Retinal pigment epithelial cell (primary cell): Measurements from ENCODE around the gene RSAD1.
"Not testable (repeated sequence)": the region's sequence is repeated elsewhere in the genome, so short reads cannot be mapped to it uniquely, and the experiment has no call there.

Source experiments
- DNase-seq: peaks from one replicate; pipeline ENCODE4 v3.0.0-alpha.2; 2010; ENCODE audit warnings: low read depth
- H3K4me3 ChIP-seq: 2 replicates; pipeline ENCODE4 v1.5.1; 2011; ENCODE audit warnings: mild to moderate bottlenecking, low read length, control low read depth, moderate library complexity
- TF ChIP-seq, protein P1 (sequence below): conservative IDR thresholded peaks from 2 replicates; pipeline ENCODE4 v1.5.1; 2011; ENCODE audit warnings: low read depth, low read length, control low read depth, inconsistent platforms

RSAD1 gene

DNA sequence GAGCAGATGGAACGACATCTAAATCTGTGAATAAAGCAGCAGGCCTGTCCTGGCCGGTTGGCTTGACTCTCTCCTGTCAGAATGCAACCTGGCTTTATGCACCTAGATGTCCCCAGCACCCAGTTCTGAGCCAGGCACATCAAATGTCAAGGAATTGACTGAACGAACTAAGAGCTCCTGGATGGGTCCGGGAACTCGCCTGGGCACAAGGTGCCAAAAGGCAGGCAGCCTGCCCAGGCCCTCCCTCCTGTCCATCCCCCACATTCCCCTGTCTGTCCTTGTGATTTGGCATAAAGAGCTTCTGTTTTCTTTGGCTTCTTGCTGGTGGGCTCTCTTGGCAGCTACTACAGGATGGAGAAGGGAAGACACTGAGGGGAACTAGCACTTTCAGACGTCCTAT is 4.1 kb upstream of the RSAD1 start:
- no peak overlapping the region for H3K4me3 ChIP-seq
- no peak for DNase-seq
- TF ChIP-seq, protein P1, sequence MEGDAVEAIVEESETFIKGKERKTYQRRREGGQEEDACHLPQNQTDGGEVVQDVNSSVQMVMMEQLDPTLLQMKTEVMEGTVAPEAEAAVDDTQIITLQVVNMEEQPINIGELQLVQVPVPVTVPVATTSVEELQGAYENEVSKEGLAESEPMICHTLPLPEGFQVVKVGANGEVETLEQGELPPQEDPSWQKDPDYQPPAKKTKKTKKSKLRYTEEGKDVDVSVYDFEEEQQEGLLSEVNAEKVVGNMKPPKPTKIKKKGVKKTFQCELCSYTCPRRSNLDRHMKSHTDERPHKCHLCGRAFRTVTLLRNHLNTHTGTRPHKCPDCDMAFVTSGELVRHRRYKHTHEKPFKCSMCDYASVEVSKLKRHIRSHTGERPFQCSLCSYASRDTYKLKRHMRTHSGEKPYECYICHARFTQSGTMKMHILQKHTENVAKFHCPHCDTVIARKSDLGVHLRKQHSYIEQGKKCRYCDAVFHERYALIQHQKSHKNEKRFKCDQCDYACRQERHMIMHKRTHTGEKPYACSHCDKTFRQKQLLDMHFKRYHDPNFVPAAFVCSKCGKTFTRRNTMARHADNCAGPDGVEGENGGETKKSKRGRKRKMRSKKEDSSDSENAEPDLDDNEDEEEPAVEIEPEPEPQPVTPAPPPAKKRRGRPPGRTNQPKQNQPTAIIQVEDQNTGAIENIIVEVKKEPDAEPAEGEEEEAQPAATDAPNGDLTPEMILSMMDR: no peak

DNA sequence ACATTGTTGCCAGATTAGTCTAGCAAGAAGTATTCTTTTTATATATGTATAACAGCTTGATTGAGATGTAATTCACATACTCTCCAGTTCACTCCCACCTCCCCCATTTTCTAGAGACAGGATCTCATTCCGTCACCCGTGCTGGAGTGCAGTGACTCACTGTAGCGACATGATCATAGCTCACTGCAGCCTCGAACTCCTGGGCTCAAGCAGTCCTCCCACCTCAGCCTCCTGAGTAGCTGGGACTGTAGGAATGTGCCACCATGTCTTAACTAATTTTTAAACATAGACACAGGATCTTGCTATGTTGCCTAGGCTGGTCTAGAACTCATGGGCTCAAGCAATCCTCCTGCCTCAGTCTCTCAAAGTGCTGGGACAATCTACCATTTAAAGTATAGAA is 3.3 kb upstream of the RSAD1 start:
- H3K4me3 ChIP-seq: no peak overlapping the region
- TF ChIP-seq, protein P1: no peak
- DNase-seq: no peak

DNA sequence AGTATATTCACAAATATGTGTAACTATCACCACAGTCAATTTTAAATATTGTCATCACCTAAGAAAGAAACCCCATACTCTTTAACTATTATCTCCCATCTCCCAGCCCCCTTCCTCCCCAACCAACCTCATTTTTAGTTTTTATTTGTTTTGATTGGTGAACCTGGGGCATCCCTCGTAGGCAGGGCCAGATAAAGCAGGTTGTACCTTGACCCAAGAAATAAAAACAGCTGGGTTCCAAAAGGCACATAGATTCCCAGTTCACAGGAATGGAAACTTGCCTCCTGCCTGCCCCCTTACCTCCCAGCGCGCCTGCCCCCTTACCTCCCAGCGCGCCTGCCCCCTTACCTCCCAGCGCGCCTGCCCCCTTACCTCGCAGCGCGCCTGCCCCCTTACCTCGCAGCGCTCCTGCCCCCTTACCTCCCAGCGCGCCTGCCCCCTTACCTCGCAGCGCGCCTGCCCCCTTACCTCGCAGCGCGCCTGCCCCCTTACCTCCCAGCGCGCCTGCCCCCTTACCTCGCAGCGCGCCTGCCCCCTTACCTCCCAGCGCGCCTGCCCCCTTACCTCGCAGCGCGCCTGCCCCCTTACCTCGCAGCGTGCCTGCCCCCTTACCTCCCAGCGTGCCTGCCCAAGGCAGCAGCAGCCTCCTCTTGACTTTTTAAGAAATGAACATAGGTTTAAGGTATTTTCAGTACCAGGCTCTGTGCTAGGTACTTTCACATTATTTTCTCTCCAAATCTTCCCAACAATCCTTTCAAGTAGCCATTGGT is 2.7 kb upstream of the RSAD1 start:
- not testable (repeated sequence) for DNase-seq, H3K4me3 ChIP-seq

DNA sequence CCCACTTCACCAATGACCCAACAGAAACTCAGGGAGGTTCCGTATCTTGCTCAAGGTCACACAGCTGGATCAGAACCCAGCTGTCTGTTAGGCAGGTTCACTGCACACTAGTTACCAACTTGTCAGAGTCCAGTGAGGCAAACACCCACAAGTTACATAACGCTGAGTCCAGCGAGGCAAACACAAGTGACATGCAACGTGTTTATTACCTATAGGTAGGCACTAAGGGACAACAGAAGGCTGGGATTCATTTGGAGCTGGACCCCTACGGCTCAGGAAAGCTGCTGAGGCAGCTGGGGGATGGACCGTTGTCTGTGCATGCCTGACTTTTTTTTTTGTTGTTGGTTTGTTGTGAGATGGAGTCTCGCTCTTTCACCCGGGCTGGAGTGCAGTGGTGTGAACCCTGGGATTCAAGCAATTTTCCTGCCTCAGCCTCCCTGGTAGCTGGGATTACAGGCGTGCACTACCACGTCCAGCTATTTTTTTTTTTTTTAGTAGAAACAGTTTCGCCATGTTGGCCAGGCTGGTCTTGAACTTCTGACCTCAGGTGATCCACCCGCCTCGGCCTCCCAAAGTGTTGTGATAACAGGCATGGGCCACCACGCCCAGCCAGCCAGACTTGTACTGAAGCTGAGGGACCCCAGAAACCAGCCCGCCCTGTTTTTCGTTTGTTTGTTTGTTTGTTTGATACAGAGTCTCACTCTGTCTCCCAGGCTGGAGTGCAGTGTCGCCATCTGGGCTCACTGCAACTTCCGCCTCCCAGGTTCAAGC is 1.9 kb upstream of the RSAD1 start:
- DNase-seq: no peak

DNA sequence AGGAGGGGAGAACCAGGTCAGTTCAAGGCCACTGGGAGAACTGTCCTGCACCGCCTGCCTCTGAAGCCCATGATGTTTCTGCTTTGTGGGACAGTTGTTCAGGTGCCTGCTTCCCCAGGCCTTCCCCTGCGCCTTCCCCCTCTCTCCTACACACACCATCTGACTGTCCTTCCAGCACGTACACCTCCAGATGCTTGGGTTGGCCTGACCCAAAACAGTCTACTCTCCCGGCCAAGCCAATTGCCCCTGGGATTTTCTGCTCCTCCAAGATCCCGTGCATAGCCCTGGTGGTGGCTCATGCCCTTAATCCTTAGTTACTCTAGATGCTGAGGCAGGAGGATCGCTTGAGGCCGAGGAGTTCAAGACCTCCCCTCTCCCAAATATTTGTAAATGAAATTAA is 684 bp upstream of the RSAD1 start:
- TF ChIP-seq, protein P1: no peak
- DNase-seq: no peak
- peak overlapping the region; percentile 86 for H3K4me3 ChIP-seq

More for the DNA sequence above, 1.9 kb upstream of the RSAD1 start:
- TF ChIP-seq, protein P1: no peak
- no peak overlapping the region for H3K4me3 ChIP-seq

DNA sequence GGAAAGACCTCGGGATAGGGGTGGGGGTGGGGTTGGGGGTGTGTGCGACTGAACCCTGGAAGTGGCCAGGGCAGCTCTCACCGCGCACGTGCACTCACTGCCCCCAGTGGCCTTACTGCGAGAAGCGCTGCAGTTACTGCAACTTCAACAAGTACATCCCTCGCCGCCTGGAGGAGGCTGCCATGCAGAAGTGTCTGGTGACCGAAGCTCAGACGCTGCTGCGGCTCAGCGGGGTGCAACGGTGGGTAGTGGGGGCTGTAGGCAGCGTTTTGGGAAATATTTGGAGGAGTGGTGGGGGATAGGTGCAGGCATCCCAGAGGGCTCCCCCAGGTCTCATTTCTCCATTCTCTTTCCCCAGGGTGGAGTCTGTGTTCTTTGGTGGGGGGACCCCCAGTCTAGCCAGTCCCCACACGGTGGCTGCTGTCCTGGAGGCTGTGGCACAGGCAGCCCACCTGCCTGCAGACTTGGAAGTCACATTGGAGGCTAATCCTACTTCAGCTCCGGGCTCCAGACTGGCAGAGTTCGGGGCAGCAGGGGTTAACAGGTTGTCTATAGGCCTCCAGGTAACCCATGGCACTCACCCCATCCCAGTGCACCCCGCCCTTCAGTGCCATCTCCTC is 972 bp downstream of the RSAD1 start:
- TF ChIP-seq, protein P1: peak; percentile 43
- H3K4me3 ChIP-seq: peak overlapping the region; percentile 86
- DNase-seq: no peak

DNA sequence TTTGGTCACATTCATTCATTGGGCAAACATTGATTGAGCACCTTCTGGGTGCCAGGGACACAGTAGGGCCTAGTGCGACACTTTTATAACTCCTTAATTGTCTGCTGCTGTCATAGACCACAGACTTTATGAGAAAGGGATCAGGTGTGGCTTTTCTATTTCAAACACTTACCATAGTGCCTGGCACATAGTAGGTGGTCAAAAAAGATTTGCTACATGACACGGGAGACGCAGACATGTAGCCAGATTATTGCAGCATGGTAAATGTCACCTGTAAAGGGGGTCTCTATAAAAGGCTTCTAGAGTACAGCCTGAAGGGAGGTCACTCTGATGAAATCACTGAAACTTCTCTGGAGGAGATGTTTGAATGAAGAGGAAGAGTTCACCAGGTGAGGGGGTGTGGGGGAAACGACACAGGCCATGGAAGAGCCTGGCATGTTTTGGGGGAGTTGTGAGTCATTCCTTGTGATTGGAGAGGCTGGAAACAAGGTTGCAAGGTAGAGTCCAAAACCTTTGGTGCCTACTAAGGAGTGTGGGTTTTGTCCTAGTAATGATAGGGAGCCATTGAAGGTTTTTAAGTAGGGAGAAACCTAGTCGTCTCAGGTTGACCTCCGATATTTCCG is 1.6 kb downstream of the RSAD1 start:
- TF ChIP-seq, protein P1: no peak
- no peak for DNase-seq
- H3K4me3 ChIP-seq: no peak overlapping the region
